Sigmoid colon (tissue), 4 donors: ENCODE measurements around the gene FSTL4.

Experiments
- CTCF ChIP-seq, 4 experiments: fragments of 450-650 bp in 3 of 4; fragments of 200-600 bp in 1 of 4; IDR thresholded peaks; one replicate each; pipeline ENCODE4 v1.5.1; 2016 to 2019; ENCODE audit warnings: antibody characterized with exemption in 4 of 4, mild to moderate bottlenecking in 3 of 4, moderate library complexity in 2 of 4
- EP300 ChIP-seq, 4 donors: sonication (generic); formaldehyde crosslinking; IDR thresholded peaks; one replicate each; pipeline ENCODE4 v1.6.1; 2017; ENCODE audit warnings: antibody characterized with exemption in 4 of 4
- POLR2A ChIP-seq, 2 donors: fragments of 450-650 bp; IDR thresholded peaks; one replicate each; pipeline ENCODE4 v1.6.1; 2016; ENCODE audit warnings: antibody characterized with exemption in 2 of 2, mild to moderate bottlenecking in 2 of 2, moderate library complexity in 2 of 2
- POLR2AphosphoS5 ChIP-seq, 4 donors: sonication (generic); formaldehyde crosslinking; IDR thresholded peaks; one replicate each; pipeline ENCODE4 v1.6.1; 2017; ENCODE audit warnings: antibody characterized with exemption in 4 of 4

GRCh38 chr5:133222040-133222439, 390.3 kb downstream of the FSTL4 start:
- TF ChIP-seq CTCF (IDR thresholded peaks at IDR 0.05) (no peak), POLR2AphosphoS5 (IDR thresholded peaks at IDR 0.05) (no peak), EP300 (IDR thresholded peaks at IDR 0.05) (no peak), POLR2A (IDR thresholded peaks at IDR 0.05) (no peak)
